Brain pericyte (primary cell): ENCODE data around the gene DENND1B.
A peak's percentile ranks its signal among the peaks of the same experiment; 100 is the strongest.

ENCODE experiments used
- DNase-seq: peaks from one replicate; pipeline ENCODE4 v3.0.0-alpha.2; 2012; ENCODE audit warnings: low read depth, low spot score

The DENND1B gene

DNA sequence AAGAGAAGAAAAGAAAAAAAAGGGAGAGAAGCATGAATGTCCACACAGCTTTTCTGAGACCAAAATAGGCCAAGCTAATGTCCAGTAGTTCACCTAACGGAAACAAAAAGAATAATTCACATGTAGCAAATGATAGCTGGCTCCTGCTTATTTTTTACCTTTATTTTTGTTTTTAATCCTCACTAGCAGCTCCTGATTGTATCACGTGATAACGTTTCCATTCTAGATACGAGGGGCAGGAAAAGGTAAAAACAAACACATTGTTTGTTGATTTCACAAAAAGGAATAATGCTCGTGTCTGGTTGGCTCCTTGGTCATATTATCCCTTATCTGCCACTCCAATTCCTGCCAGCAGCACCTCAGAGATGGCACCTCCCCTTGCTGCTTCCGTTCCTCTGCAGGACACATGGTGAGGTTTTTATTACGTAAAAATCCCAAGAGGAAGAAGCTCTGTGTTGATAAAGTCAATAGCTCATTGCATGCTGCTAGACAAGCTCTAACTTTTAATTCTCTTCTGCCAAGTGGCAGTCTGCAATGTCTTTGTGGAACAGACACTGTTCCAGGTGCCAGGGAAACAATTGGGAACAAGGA lies 305.6 kb downstream of the DENND1B start:
- no peak for DNase-seq

DNA sequence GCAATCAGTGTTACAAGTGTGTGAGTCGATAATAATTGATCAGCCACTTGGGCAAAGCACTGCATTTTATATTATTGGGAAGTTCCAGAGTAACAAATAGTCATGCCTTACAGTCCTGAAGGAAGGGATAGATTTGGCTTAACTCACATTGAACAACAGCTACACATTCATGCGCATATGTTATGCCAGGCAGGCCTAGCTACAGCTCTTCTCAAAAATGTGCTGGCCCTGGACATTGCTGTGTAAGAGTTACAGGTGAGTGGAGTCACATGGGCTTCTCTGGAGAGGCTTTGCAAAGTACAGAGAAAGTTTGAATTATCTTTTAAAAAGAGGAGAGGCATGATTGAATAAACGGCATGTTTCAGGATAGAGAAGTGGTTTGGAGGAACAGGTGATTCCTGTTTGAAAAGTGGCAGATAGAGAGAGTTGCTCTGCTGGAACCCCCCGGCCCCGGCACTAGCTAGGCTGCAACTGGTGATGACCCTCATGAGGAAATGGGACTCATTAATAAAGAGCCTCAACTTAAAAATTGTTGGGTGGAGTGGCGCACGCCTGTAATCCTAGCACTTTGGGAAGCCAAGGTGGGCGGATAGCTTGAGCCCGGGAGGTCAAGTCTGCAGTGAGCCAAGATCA lies 306.6 kb downstream of the DENND1B start:
- no peak for DNase-seq

- no peak for DNase-seq
These were observed 307.4 kb downstream of the DENND1B start for GRCh38 chr1:197467881-197468280.

DNA sequence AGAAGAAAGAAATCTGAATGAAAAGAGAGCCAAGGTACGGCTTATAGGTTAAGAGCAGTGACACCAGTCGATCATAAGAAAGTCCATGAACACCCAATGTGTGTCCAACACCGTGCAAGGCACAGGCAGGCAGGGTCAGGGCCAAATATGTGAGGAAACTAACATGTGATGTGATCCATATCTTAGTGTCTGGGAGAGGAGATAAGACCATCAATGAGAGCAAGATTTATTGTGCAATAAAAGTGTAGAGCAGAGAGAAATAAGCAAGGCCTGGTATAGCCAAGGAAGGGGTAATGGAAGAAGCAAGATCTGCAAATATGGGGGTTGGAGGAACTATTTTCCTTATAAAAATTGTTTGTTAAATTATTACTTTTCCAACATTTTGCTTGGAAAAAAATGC lies 308.5 kb downstream of the DENND1B start:
- DNase-seq, result no peak

- DNase-seq, result no peak
These were observed 309.6 kb downstream of the DENND1B start for GRCh38 chr1:197465528-197466327.

DNA sequence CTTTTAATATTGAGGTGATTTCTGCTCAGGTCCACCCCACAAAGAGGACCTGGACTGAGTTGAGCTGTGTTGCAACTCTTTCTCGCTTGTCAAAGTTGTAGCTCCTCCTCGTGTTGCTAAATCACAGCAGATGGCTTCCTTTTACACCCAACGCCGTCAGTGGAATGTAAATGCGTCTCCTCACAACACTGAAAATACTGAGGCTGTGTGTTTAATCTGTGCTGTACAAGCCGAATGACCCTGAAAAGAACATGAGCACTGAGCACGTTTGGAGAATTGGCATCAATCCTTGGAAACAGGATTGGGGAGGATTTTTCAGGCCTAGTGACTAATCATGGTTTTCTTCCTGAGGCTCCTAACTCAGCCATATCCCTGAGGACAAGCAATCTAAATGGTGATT lies 311.2 kb downstream of the DENND1B start:
- DNase-seq, result peak; percentile 57

- peak; percentile 40 for DNase-seq
These were observed 312.1 kb downstream of the DENND1B start for GRCh38 chr1:197463142-197463541.

DNA sequence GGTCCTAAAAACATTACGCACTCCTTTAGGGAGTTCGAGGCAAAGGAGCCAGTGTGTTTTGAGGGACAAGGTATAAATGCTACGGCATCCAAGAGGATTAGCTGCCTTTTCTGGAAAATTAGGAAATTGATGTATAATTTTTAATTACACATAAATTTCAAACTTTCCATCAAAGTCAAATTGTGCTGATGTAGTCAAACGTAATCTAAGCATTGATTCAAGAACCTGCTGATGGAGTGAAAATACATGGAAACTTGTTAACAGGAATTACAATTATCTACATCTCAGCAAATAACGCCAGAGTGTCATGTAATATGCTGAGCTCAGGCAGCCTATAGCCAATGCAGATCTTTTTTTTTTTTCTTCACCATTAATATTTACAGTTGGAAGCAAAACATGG lies 312.7 kb downstream of the DENND1B start:
- DNase-seq, result no peak
